NCI-H1048 (cell line): ENCODE data around the gene SLC16A10.
"Not testable (repeated sequence)": the region's sequence is repeated elsewhere in the genome, so short reads cannot be mapped to it uniquely, and the experiment has no call there.

Experiments
- DNase-seq: peaks from one replicate; lab custom pipeline; 2025; lab: John Stamatoyannopoulos, UW

The SLC16A10 gene

GRCh38 chr6:111134236-111134869 lies 47.0 kb downstream of the SLC16A10 start:
- not testable (repeated sequence) for DNase-seq

GRCh38 chr6:111137489-111138093 lies 50.3 kb downstream of the SLC16A10 start:
- DNase-seq: not testable (repeated sequence)

- no peak for DNase-seq
Observed at GRCh38 chr6:111147440-111147839, 60.1 kb downstream of the SLC16A10 start.

GRCh38 chr6:111148110-111148509 lies 60.8 kb downstream of the SLC16A10 start:
- no peak for DNase-seq

- no peak for DNase-seq
Observed at GRCh38 chr6:111150577-111150976, 63.3 kb downstream of the SLC16A10 start.

- DNase-seq: no peak
Observed at GRCh38 chr6:111154981-111155380, 67.7 kb downstream of the SLC16A10 start.

- no peak for DNase-seq
Observed at GRCh38 chr6:111157412-111157811, 70.1 kb downstream of the SLC16A10 start.

- DNase-seq: no peak
Observed at GRCh38 chr6:111159633-111160032, 72.3 kb downstream of the SLC16A10 start.

GRCh38 chr6:111161650-111162049 lies 74.3 kb downstream of the SLC16A10 start:
- DNase-seq: no peak

- DNase-seq: no peak
Observed at GRCh38 chr6:111162504-111162903, 75.2 kb downstream of the SLC16A10 start.

- no peak for DNase-seq
Observed at GRCh38 chr6:111171577-111172400, 84.5 kb downstream of the SLC16A10 start.

- DNase-seq: no peak
Observed at GRCh38 chr6:111172563-111172962, 85.3 kb downstream of the SLC16A10 start.

GRCh38 chr6:111173341-111173740 lies 86.0 kb downstream of the SLC16A10 start:
- DNase-seq: no peak

- no peak for DNase-seq
Observed at GRCh38 chr6:111173946-111174345, 86.6 kb downstream of the SLC16A10 start.

- DNase-seq: no peak
Observed at GRCh38 chr6:111175109-111175508, 87.8 kb downstream of the SLC16A10 start.

- no peak for DNase-seq
Observed at GRCh38 chr6:111176038-111176759, 88.9 kb downstream of the SLC16A10 start.

- no peak for DNase-seq
Observed at GRCh38 chr6:111176760-111177099, 89.4 kb downstream of the SLC16A10 start.

GRCh38 chr6:111177131-111177530 lies 89.8 kb downstream of the SLC16A10 start:
- no peak for DNase-seq

- no peak for DNase-seq
Observed at GRCh38 chr6:111183702-111184517, 96.6 kb downstream of the SLC16A10 start.

- no peak for DNase-seq
Observed at GRCh38 chr6:111184827-111185532, 97.7 kb downstream of the SLC16A10 start.

- DNase-seq: no peak
Observed at GRCh38 chr6:111185954-111186353, 98.7 kb downstream of the SLC16A10 start.
